Omental fat pad (tissue), 4 donors: Measurements from ENCODE around the gene CYP27B1. TPM values are rescaled to one million over a fixed set of nuclear protein-coding genes. Genes with fewer than 3 reads are reported as not detected.

Experiments
- ATAC-seq: fragments of 150-250 bp; one replicate; pipeline ENCODE4 v1.9.1; 2016; ENCODE audit warnings: mild to moderate bottlenecking, moderate library complexity; ENCODE audit not compliant: low FRiP score
- DNase-seq: peaks from one replicate; pipeline ENCODE4 v3.0.0-alpha.2; 2019; ENCODE audit warnings: low spot score
- total RNA-seq, 4 donors: library from RNA; depleted of rRNA; stranded (reverse); fragments of >200 nt; gene quantifications; one replicate each; pipeline ENCODE4 v1.1.0, GENCODE V29; 2016
- TF ChIP-seq, protein P1 (sequence below), 3 donors: fragments of 450-650 bp; IDR thresholded peaks; one replicate each; pipeline ENCODE4 v1.5.1; 2016 to 2017; ENCODE audit warnings: antibody characterized with exemption in 3 of 3, mild to moderate bottlenecking in 3 of 3, moderate library complexity in 2 of 3

CYP27B1 gene
- total RNA-seq, 4 donors from 2014 or later = 0.19 to 5.6 (median 2.8) TPM; not detected in 1

DNA sequence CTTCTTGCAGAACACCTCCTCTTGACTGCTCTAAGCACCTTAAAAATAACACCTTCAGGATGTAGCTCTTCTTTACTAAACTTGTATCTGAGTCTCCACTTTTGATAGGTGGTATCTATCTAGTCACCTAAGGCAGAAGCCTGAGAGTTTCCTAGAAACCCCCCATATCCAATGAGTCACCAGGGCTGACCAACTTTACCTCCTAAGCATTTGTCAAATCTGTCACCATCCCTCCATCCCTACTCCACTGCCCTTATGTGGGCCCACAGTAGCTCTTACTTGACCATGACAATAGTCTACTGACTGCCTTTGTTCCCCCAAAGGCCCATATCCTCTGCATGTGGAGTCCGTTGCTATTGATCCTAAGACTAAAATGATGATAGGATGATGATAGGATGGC is 35.7 kb upstream of the CYP27B1 start:
- TF ChIP-seq, protein P1, sequence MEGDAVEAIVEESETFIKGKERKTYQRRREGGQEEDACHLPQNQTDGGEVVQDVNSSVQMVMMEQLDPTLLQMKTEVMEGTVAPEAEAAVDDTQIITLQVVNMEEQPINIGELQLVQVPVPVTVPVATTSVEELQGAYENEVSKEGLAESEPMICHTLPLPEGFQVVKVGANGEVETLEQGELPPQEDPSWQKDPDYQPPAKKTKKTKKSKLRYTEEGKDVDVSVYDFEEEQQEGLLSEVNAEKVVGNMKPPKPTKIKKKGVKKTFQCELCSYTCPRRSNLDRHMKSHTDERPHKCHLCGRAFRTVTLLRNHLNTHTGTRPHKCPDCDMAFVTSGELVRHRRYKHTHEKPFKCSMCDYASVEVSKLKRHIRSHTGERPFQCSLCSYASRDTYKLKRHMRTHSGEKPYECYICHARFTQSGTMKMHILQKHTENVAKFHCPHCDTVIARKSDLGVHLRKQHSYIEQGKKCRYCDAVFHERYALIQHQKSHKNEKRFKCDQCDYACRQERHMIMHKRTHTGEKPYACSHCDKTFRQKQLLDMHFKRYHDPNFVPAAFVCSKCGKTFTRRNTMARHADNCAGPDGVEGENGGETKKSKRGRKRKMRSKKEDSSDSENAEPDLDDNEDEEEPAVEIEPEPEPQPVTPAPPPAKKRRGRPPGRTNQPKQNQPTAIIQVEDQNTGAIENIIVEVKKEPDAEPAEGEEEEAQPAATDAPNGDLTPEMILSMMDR (IDR thresholded peaks at IDR 0.05) = no peak
- ATAC-seq (no peak), DNase-seq (no peak)

DNA sequence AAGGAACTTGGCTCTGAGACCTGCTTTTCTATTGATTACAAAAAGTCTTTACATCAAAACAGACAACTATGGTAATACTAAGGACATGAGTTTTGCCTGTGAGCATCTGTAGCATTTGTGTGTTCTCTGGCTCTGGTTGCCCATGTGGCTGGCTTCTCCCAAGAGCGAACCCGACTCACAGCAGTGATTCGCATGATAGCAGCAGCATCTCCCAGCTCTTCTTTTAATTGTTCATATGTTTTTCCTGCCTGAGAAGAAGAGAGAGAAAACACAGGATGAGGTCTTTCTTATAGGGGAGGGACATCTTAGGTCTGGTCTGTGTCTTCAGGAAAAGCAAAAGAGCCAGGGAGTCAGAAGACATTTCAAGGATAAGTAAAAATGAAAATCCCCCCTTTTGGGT is 34.1 kb upstream of the CYP27B1 start:
- DNase-seq (no peak), ATAC-seq (no peak)
- TF ChIP-seq, protein P1 (IDR thresholded peaks at IDR 0.05) = no peak

DNA sequence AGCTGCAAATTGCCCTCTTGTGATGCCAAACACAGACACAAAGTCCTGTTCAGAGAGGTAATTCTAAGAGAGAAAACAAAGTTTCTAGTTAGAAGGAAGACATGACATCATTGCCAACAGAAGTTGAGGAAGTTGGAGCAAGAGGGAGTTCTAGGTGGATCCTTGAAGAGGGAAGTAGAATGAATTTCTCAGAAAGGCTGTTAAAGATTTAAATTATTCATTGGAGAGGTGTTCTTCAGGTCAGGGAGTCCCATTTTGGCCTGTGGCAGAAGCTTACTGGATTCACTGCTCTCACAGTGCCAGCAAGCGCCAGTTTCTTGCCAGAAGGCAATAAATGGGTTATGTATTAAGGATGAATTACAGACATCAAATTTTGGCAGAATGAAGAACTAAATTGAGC is 31.1 kb upstream of the CYP27B1 start:
- TF ChIP-seq, protein P1 (IDR thresholded peaks at IDR 0.05) = no peak
- DNase-seq = no peak
- ATAC-seq = no peak

DNA sequence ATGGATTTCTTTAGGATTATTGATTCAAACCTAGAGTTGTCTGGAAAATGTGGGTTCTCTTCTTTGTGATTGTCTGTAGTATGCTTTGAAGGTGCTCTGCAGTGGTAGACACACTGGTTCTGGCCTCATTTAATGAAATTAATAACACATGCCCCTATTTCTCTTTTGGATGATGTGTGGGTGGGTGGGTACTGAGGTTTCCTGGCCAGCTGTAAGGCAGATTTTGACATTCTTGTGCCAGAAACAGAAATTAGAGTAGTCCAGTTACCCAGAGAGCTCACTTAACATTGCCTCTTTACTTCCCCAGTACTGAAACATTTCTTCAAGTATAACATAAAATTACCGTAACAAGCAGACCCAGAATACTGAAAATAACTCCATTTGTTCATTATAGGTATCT is 30.1 kb upstream of the CYP27B1 start:
- TF ChIP-seq, protein P1 (IDR thresholded peaks at IDR 0.05) = no peak
- ATAC-seq = no peak
- DNase-seq = no peak

DNA sequence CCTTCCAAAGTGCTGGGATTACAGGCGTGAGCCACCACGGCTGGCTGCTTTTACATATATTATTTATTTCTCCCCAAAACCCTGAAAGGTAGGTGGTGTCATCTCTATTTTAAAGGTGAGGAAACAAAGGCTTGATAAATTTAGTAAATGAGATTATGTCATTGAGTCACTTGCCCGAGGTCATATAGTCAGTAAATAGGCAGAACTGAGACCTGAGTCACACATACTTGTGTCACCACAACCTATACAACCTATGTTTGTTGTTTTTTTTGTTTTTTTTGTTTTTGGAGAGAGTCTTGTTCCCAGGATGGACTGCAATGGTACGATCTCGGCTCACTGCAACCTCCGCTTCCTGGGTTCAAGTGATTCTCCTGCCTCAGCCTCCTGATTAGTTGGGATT is 28.5 kb upstream of the CYP27B1 start:
- DNase-seq = no peak

GRCh38 chr12:57793920-57794319 is 27.0 kb upstream of the CYP27B1 start:
- ATAC-seq (peak; percentile 91), DNase-seq (no peak)
- TF ChIP-seq, protein P1 (IDR thresholded peaks at IDR 0.05) = no peak

More for the DNA sequence above, 28.5 kb upstream of the CYP27B1 start:
- TF ChIP-seq, protein P1 (IDR thresholded peaks at IDR 0.05) = no peak
- no peak for ATAC-seq

DNA sequence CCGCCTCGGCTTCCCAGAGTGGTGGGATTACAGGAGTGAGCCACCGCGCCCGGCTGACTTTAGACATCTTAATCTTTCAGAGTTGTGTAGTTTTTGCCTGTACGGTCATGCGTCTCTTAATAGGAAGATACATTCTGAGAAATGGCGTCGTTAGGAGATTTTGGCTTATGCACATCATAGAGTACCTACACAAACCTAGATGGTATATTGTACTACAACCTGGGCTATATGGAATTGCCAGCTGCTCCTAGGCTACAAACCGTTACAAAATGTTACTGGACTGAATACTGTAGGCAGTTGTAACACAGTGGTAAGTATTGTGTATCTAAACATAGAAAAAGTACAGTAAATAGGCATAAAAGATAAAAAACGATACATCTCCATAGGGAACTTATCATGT is 17.0 kb upstream of the CYP27B1 start:
- TF ChIP-seq, protein P1 (IDR thresholded peaks at IDR 0.05) = no peak
- DNase-seq (no peak), ATAC-seq (no peak)
